Lower leg skin (tissue), 4 donors: ENCODE results near the gene PAH. TPM values are rescaled to one million over a fixed set of nuclear protein-coding genes. Genes with fewer than 3 reads are reported as not detected.

Source experiments
- DNase-seq, 2 donors: peaks; one replicate each; pipeline ENCODE4 v3.0.0-alpha.2; 2019; ENCODE audit warnings: low spot score in 2 of 2
- H3K4me3 ChIP-seq: fragments of 200-600 bp; sonication (generic); 2 replicates; pipeline ENCODE4 v1.5.1; 2017; ENCODE audit warnings: mild to moderate bottlenecking, low read depth; ENCODE audit not compliant: poor library complexity, severe bottlenecking
- CTCF ChIP-seq, 3 donors: fragments of 450-650 bp; IDR thresholded peaks; one replicate each; pipeline ENCODE4 v1.5.1; 2016; ENCODE audit warnings: antibody characterized with exemption in 3 of 3, mild to moderate bottlenecking in 3 of 3, moderate library complexity in 2 of 3
- POLR2A ChIP-seq, 2 donors: fragments of 450-650 bp; IDR thresholded peaks; one replicate each; pipeline ENCODE4 v1.6.1; 2016 to 2017; ENCODE audit warnings: antibody characterized with exemption in 2 of 2, mild to moderate bottlenecking in 1 of 2, moderate library complexity in 1 of 2
- WGBS, 2 donors: methylation state at CpG; one replicate each; pipeline ENCODE4 v1.1.5; 2018; 5-methylcytosine and 5-hydroxymethylcytosine counted together
- intact Hi-C: fragments of 100-400 bp; cut with DNase I; formaldehyde crosslinking; loops from one replicate; pipeline ENCODE4 v1.15.0; 2023; ENCODE audit warnings: low total_unique reads
- total RNA-seq, 4 donors: library from RNA; depleted of rRNA; stranded (reverse); fragments of >200 nt; gene quantifications; one replicate each; pipeline ENCODE4 v1.1.0, GENCODE V29; 2016

PAH gene
- total RNA-seq, 4 donors from 2014 or later: not detected

GRCh38 chr12:102920271-102920670, 3.2 kb upstream of the PAH start:
- TF ChIP-seq CTCF (IDR thresholded peaks at IDR 0.05) (no peak), POLR2A (IDR thresholded peaks at IDR 0.05) (no peak)
- no peak overlapping the region for H3K4me3 ChIP-seq
- DNase-seq: no peak
- intact Hi-C loops: no loop called here

GRCh38 chr12:102918840-102919239, 1.8 kb upstream of the PAH start:
- no peak overlapping the region for H3K4me3 ChIP-seq
- intact Hi-C loops: no loop called here
- TF ChIP-seq POLR2A (IDR thresholded peaks at IDR 0.05): no peak
- TF ChIP-seq CTCF (IDR thresholded peaks at IDR 0.05): no peak
- WGBS, 2 donors: 75 to 80% methylated on average over 2 of the region's 2 CpGs
- no peak for DNase-seq

GRCh38 chr12:102916252-102917025, 605 bp downstream of the PAH start:
- H3K4me3 ChIP-seq: no peak overlapping the region
- DNase-seq: no peak
- TF ChIP-seq CTCF (IDR thresholded peaks at IDR 0.05) (no peak), POLR2A (IDR thresholded peaks at IDR 0.05) (no peak)
- intact Hi-C loops: no loop called here
- WGBS, 2 donors: 63 to 70% methylated on average over 5 of the region's 5 CpGs

- WGBS, 2 donors: 80 to 81% methylated on average over 2 of the region's 2 CpGs
These were observed 3.4 kb downstream of the PAH start for GRCh38 chr12:102913453-102914226.

GRCh38 chr12:102912258-102912657, 4.8 kb downstream of the PAH start:
- 81 to 83% methylated on average over 2 of the region's 2 CpGs for WGBS, 2 donors
- H3K4me3 ChIP-seq: no peak overlapping the region
- DNase-seq: no peak
- TF ChIP-seq CTCF (IDR thresholded peaks at IDR 0.05): no peak
- TF ChIP-seq POLR2A (IDR thresholded peaks at IDR 0.05): no peak
- intact Hi-C loops: no loop called here

More at GRCh38 chr12:102913453-102914226, 3.4 kb downstream of the PAH start:
- no peak overlapping the region for H3K4me3 ChIP-seq
- no peak for TF ChIP-seq CTCF (IDR thresholded peaks at IDR 0.05)
- no peak for TF ChIP-seq POLR2A (IDR thresholded peaks at IDR 0.05)
- no peak for DNase-seq
- intact Hi-C loops: no loop called here
